WTC11 (cell line): ENCODE measurements around the gene FSTL4. TPM values are rescaled to one million over a fixed set of nuclear protein-coding genes. Genes with fewer than 3 reads are reported as not detected.

Experiments used
- ATAC-seq: fragments of 200-7000 bp; cut with Tn5 transposase; 2 replicates; pipeline ENCODE4 v1.10.0; 2021; ENCODE audit warnings: mild to moderate bottlenecking, moderate library complexity
- CTCF ChIA-PET: fragments of 300-600 bp; sonication (Branson Sonifier 250); formaldehyde crosslinking; loops from one replicate; lab custom pipeline; 2021; ENCODE audit warnings: antibody characterized with exemption; lab: Charles Lee
- POLR2A ChIA-PET: fragments of 350-600 bp; sonication (Branson Sonifier 250); formaldehyde crosslinking; loops from one replicate; lab custom pipeline; 2021; ENCODE audit warnings: antibody characterized with exemption; lab: Charles Lee
- DNase-seq: peaks from one replicate; pipeline ENCODE4 v3.0.0; 2021; ENCODE audit warnings: low spot score
- H3K27ac Mint-ChIP-seq: 2 replicates; pipeline ENCODE4 v1.8.0; 2021; ENCODE audit warnings: mixed read lengths
- H3K27me3 Mint-ChIP-seq: 2 replicates; pipeline ENCODE4 v1.8.0; 2021; ENCODE audit warnings: low read depth, mild to moderate bottlenecking, moderate library complexity, mixed read lengths
- H3K36me3 Mint-ChIP-seq: 2 replicates; pipeline ENCODE4 v1.8.0; 2021; ENCODE audit warnings: mixed read lengths
- H3K4me1 Mint-ChIP-seq: 2 replicates; pipeline ENCODE4 v1.8.0; 2022; ENCODE audit warnings: mixed read lengths
- H3K4me3 Mint-ChIP-seq: 2 replicates; pipeline ENCODE4 v1.8.0; 2021; ENCODE audit warnings: mild to moderate bottlenecking, moderate library complexity, mixed read lengths
- H3K9me3 Mint-ChIP-seq: 2 replicates; pipeline ENCODE4 v1.8.0; 2021; ENCODE audit warnings: mixed read lengths
- CDX4 ChIP-seq: fragments of 250-450 bp; sonication (Bioruptor Pico); IDR thresholded peaks from 2 replicates; pipeline ENCODE4 v1.9.0; 2021; ENCODE audit warnings: moderate library complexity, mild to moderate bottlenecking, inconsistent platforms, borderline replicate concordance
- EMX1 ChIP-seq: fragments of 250-450 bp; sonication (Bioruptor Pico); IDR thresholded peaks from 2 replicates; pipeline ENCODE4 v1.8.0; 2021; ENCODE audit warnings: mild to moderate bottlenecking
- ERG ChIP-seq: fragments of 250-450 bp; sonication (Bioruptor Pico); IDR thresholded peaks from 2 replicates; pipeline ENCODE4 v1.8.0; 2021; ENCODE audit warnings: mild to moderate bottlenecking
- ETV6 ChIP-seq: sonication (generic); formaldehyde crosslinking; IDR thresholded peaks from 2 replicates; pipeline ENCODE4 v1.8.1; 2022; ENCODE audit warnings: mild to moderate bottlenecking, missing genetic modification reagents
- GABPB1 ChIP-seq: sonication (generic); formaldehyde crosslinking; IDR thresholded peaks from 2 replicates; pipeline ENCODE4 v1.8.1; 2023; ENCODE audit warnings: mild to moderate bottlenecking, missing genetic modification reagents
- MLX ChIP-seq: sonication (generic); formaldehyde crosslinking; IDR thresholded peaks from 2 replicates; pipeline ENCODE4 v1.8.1; 2023; ENCODE audit warnings: mild to moderate bottlenecking, missing genetic modification reagents, moderate library complexity
- PRRX2 ChIP-seq: fragments of 250-450 bp; sonication (Bioruptor Pico); IDR thresholded peaks from 2 replicates; pipeline ENCODE4 v1.8.0; 2021; ENCODE audit warnings: mild to moderate bottlenecking
- ZNF138 ChIP-seq: sonication (generic); formaldehyde crosslinking; conservative IDR thresholded peaks from 2 replicates; pipeline ENCODE4 v1.8.1; 2022; ENCODE audit warnings: mild to moderate bottlenecking, moderate library complexity, missing genetic modification reagents
- ZNF423 ChIP-seq: fragments of 250-450 bp; sonication (Bioruptor Pico); IDR thresholded peaks from 2 replicates; pipeline ENCODE4 v2.1.2; 2022; ENCODE audit warnings: mild to moderate bottlenecking, moderate library complexity
- ZNF512 ChIP-seq: sonication (generic); formaldehyde crosslinking; IDR thresholded peaks from 2 replicates; pipeline ENCODE4 v1.8.1; 2022; ENCODE audit warnings: missing genetic modification reagents, borderline replicate concordance
- total RNA-seq: library from RNA; stranded (reverse); gene quantifications from 3 replicates; pipeline ENCODE4 v1.2.3, GENCODE V29; 2021
- TF ChIP-seq, protein P1 (sequence below): sonication (generic); formaldehyde crosslinking; IDR thresholded peaks from 2 replicates; pipeline ENCODE4 v1.8.0; 2022; ENCODE audit warnings: mild to moderate bottlenecking, missing genetic modification reagents
- TF ChIP-seq, protein P2 (sequence below): fragments of 250-450 bp; sonication (Bioruptor Pico); IDR thresholded peaks from 2 replicates; pipeline ENCODE4 v1.9.0; 2021; ENCODE audit warnings: mild to moderate bottlenecking, borderline replicate concordance

FSTL4 gene
- total RNA-seq, 1 experiment from 2014 or later, result 6.1 TPM

DNA sequence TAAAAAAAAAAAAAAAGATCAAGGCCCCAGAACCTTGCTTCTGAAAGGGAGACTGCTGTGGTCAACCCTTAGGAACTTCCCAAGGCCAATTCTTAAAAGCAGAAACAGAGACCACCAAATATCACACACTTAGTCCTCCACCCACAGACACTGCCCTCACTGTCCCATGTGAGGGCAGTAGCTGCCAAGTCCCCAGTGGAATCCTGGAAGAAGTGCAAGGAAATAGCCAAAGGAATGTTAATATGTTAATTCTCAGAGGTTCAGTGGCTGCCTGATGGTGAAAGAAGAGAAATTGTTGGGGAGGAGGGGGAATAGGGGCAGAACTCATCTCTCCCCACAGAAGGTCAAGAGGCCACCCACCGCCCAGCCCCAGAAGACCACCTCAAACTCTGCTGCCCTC lies 23.1 kb downstream of the FSTL4 start:
- Mint-ChIP-seq H3K27ac (no peak overlapping the region), H3K27me3 (no peaks in the 10 kb centered on the region; the same call in 1 of the 2 replicates), H3K4me3 (no peak overlapping the region), H3K36me3 (no peaks in the 10 kb centered on the region), H3K4me1 (no peaks in the 10 kb centered on the region; the same call in 1 of the 2 replicates), H3K9me3 (no peaks in the 10 kb centered on the region)
- DNase-seq (no peak), ATAC-seq (no peak)
- POLR2A ChIA-PET, result no interaction called here
- CTCF ChIA-PET, result interaction anchor here (1.0 to 1.1 kb wide), 2 partner anchors 22 to 166 kb away, joined by 3 read pairs; no protein-coding TSS in a partner anchor
- TF ChIP-seq, protein P1, sequence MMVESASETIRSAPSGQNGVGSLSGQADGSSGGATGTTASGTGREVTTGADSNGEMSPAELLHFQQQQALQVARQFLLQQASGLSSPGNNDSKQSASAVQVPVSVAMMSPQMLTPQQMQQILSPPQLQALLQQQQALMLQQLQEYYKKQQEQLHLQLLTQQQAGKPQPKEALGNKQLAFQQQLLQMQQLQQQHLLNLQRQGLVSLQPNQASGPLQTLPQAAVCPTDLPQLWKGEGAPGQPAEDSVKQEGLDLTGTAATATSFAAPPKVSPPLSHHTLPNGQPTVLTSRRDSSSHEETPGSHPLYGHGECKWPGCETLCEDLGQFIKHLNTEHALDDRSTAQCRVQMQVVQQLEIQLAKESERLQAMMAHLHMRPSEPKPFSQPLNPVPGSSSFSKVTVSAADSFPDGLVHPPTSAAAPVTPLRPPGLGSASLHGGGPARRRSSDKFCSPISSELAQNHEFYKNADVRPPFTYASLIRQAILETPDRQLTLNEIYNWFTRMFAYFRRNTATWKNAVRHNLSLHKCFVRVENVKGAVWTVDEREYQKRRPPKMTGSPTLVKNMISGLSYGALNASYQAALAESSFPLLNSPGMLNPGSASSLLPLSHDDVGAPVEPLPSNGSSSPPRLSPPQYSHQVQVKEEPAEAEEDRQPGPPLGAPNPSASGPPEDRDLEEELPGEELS (CRISPR knock-in tag), result no peak
- TF ChIP-seq ZNF138 (CRISPR knock-in tag), result no peak
- TF ChIP-seq GABPB1 (CRISPR knock-in tag), result no peak
- no peak for TF ChIP-seq CDX4 (CRISPR knock-in tag)
- TF ChIP-seq ZNF512 (CRISPR knock-in tag), result no peak
- no peak for TF ChIP-seq ERG
- no peak for TF ChIP-seq ZNF423 (CRISPR knock-in tag)
- no peak for TF ChIP-seq MLX (CRISPR knock-in tag)
- TF ChIP-seq PRRX2 (CRISPR knock-in tag), result no peak
- TF ChIP-seq, protein P2, sequence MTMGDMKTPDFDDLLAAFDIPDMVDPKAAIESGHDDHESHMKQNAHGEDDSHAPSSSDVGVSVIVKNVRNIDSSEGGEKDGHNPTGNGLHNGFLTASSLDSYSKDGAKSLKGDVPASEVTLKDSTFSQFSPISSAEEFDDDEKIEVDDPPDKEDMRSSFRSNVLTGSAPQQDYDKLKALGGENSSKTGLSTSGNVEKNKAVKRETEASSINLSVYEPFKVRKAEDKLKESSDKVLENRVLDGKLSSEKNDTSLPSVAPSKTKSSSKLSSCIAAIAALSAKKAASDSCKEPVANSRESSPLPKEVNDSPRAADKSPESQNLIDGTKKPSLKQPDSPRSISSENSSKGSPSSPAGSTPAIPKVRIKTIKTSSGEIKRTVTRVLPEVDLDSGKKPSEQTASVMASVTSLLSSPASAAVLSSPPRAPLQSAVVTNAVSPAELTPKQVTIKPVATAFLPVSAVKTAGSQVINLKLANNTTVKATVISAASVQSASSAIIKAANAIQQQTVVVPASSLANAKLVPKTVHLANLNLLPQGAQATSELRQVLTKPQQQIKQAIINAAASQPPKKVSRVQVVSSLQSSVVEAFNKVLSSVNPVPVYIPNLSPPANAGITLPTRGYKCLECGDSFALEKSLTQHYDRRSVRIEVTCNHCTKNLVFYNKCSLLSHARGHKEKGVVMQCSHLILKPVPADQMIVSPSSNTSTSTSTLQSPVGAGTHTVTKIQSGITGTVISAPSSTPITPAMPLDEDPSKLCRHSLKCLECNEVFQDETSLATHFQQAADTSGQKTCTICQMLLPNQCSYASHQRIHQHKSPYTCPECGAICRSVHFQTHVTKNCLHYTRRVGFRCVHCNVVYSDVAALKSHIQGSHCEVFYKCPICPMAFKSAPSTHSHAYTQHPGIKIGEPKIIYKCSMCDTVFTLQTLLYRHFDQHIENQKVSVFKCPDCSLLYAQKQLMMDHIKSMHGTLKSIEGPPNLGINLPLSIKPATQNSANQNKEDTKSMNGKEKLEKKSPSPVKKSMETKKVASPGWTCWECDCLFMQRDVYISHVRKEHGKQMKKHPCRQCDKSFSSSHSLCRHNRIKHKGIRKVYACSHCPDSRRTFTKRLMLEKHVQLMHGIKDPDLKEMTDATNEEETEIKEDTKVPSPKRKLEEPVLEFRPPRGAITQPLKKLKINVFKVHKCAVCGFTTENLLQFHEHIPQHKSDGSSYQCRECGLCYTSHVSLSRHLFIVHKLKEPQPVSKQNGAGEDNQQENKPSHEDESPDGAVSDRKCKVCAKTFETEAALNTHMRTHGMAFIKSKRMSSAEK (CRISPR knock-in tag), result no peak

DNA sequence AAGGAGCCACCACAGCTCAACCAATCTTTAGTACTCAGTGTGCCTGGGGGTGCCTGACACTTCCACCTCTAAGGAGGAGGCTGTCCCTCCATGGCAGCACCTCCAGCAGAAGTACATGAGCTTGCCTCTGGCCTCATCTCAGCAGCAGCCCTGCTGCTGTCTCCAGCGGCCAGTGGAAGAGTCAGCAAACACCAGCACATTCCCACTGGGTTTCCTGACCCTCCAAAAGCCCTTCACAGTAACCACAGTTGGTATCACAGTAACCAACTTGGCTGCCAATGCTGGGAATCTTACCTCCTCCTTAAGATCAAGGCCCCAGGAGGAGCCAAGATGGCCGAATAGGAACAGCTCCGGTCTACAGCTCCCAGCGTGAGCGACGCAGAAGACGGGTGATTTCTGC lies 29.4 kb downstream of the FSTL4 start:
- H3K27me3 Mint-ChIP-seq, result peaks cover 38% of the 10 kb centered on the region
- H3K9me3 Mint-ChIP-seq, result peaks cover 5% of the 10 kb centered on the region
- ChIA-PET POLR2A (no interaction called here), CTCF (interaction anchor here (0.9 kb wide), 1 partner anchor 28 kb away, joined by 5 read pairs; no protein-coding TSS in a partner anchor)
- H3K36me3 Mint-ChIP-seq, result peaks cover 4% of the 10 kb centered on the region; the same call in 1 of the 2 replicates
- H3K27ac Mint-ChIP-seq, result no peak overlapping the region
- H3K4me3 Mint-ChIP-seq, result peak overlapping the region; percentile 46
- H3K4me1 Mint-ChIP-seq, result peaks cover 17% of the 10 kb centered on the region
- DNase-seq, result no peak
- no peak for ATAC-seq
- TF ChIP-seq EMX1 (CRISPR knock-in tag), result no peak
- no peak for TF ChIP-seq ETV6
